HG03175 (cell line): ENCODE measurements around the gene MB.

Experiments
- ATAC-seq: cut with Tn5 transposase; IDR thresholded peaks from one replicate; pipeline ENCODE4 v1.9.1; 2021; ENCODE audit warnings: mild to moderate bottlenecking, moderate library complexity; ENCODE audit not compliant: unreplicated experiment

Gene MB

GRCh38 chr22:35577799-35578659 is 39.1 kb downstream of the MB start:
- ATAC-seq, result no peak

GRCh38 chr22:35576671-35577070 is 40.5 kb downstream of the MB start:
- ATAC-seq, result no peak

- ATAC-seq, result no peak
Observed at GRCh38 chr22:35575116-35575748, 41.9 kb downstream of the MB start.

- no peak for ATAC-seq
Observed at GRCh38 chr22:35572556-35572955, 44.6 kb downstream of the MB start.

GRCh38 chr22:35570686-35571194 is 46.4 kb downstream of the MB start:
- no peak for ATAC-seq

- no peak for ATAC-seq
Observed at GRCh38 chr22:35569916-35570315, 47.2 kb downstream of the MB start.

GRCh38 chr22:35568751-35569739 is 48.1 kb downstream of the MB start:
- no peak for ATAC-seq

GRCh38 chr22:35567351-35568141 is 49.6 kb downstream of the MB start:
- ATAC-seq, result no peak

- ATAC-seq, result no peak
Observed at GRCh38 chr22:35564975-35565867, 51.9 kb downstream of the MB start.

GRCh38 chr22:35563211-35563610 is 53.9 kb downstream of the MB start:
- no peak for ATAC-seq

- no peak for ATAC-seq
Observed at GRCh38 chr22:35561796-35562526, 55.2 kb downstream of the MB start.

GRCh38 chr22:35560824-35561223 is 56.3 kb downstream of the MB start:
- ATAC-seq, result no peak

- no peak for ATAC-seq
Observed at GRCh38 chr22:35560366-35560765, 56.8 kb downstream of the MB start.

- ATAC-seq, result no peak
Observed at GRCh38 chr22:35559354-35560005, 57.6 kb downstream of the MB start.

- no peak for ATAC-seq
Observed at GRCh38 chr22:35558719-35559118, 58.4 kb downstream of the MB start.

GRCh38 chr22:35558031-35558430 is 59.1 kb downstream of the MB start:
- ATAC-seq, result no peak
